Measurements from ENCODE around the gene MPO. TPM values are rescaled to one million over a fixed set of nuclear protein-coding genes. Genes with fewer than 3 reads are reported as not detected.

Gene MPO
- total and polyA plus RNA-seq, 2 of the 8 experiments (the other 6 are each of a cell fraction or from before 2014, with no cell fraction given), result 0.06 to 0.74 TPM

DNA sequence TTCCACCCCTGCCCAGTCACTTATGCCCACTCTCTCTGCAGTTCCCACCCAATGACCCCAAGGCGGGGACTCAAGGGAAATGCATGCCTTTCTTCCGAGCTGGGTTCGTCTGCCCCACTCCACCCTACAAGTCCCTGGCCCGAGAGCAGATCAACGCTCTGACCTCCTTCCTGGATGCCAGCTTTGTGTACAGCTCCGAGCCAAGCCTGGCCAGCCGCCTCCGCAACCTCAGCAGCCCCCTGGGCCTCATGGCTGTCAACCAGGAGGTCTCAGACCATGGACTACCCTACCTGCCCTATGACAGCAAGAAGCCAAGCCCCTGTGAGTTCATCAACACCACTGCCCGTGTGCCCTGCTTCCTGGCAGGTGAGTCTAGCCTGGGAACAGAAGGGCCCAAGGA lies 28.6 kb downstream of the MPO start:
- Histone ChIP-seq H3K9ac (replicated peaks in 1 of 4; ENCODE audit: extremely low read depth in 1 of 4, low read depth in 3 of 4, low read length in 3 of 4) (no peak overlapping the region), H3K36me3 (ENCODE audit: control insufficient read depth in 2 of 4, insufficient read depth in 4 of 4, low read length in 3 of 4) (no peaks in the 10 kb centered on the region), H3K14ac (ENCODE audit: insufficient read length) (no peak overlapping the region), H3K23me2 (ENCODE audit: low read depth, low read length) (peaks cover 5% of the 10 kb centered on the region; the same call in 1 of the 2 replicates), H3K4me3 (ENCODE audit: extremely low read depth in 1 of 4, insufficient read depth in 2 of 4, low read depth in 3 of 4, low read length in 4 of 4) (no peak overlapping the region), H2BK5ac (ENCODE audit: low read depth, low read length) (no peak overlapping the region), H2BK15ac (ENCODE audit: low read length) (no peak overlapping the region), H4K5ac (ENCODE audit: insufficient read length, low read depth, low read length) (no peak overlapping the region), H3K23ac (ENCODE audit: insufficient read length) (no peak overlapping the region), H3K56ac (replicated peaks; ENCODE audit: insufficient read length, low read depth, low read length) (no peak overlapping the region), H2BK20ac (ENCODE audit: low read length) (no peak overlapping the region), H3K27ac (ENCODE audit: low read depth, low read length) (no peak overlapping the region), H2BK12ac (ENCODE audit: low read depth, low read length) (no peak overlapping the region), H3K4ac (replicated peaks; ENCODE audit: insufficient read length, low read depth, low read length) (no peak overlapping the region), H3K18ac (ENCODE audit: extremely low read depth, low read length) (no peak overlapping the region), H3K4me1 (replicated peaks in 1 of 4; ENCODE audit: control insufficient read depth in 3 of 4, insufficient read depth in 4 of 4, low read length in 3 of 4) (peaks cover 0 to 4% (median 0%) of the 10 kb centered on the region in 4 experiments; a peak in 4 of 7 replicates), H3K27me3 (replicated peaks in 1 of 4; ENCODE audit: control insufficient read depth in 3 of 4, extremely low read depth in 1 of 4, insufficient read depth in 3 of 4, low read length in 3 of 4) (peaks cover 36 to 63% (median 48%) of the 10 kb centered on the region in 4 experiments), H2BK120ac (replicated peaks; ENCODE audit: low read depth, low read length) (no peak overlapping the region), H3K4me2 (ENCODE audit: insufficient read depth in 1 of 2, low read depth in 2 of 2, low read length in 2 of 2) (no peak overlapping the region), H3K9me3 (ENCODE audit: insufficient read depth in 2 of 2, low read depth in 1 of 2, low read length in 1 of 2) (peaks cover 8% of the 10 kb centered on the region in 2 experiments; a peak in 3 of 4 replicates), H4K91ac (replicated peaks; ENCODE audit: insufficient read length, low read length) (no peak overlapping the region), H2AK5ac (ENCODE audit: low read depth, low read length) (no peak overlapping the region), H3K79me2 (ENCODE audit: control insufficient read depth in 1 of 2, insufficient read depth in 2 of 2, low read length in 2 of 2) (no peaks in the 10 kb centered on the region), H4K8ac (ENCODE audit: extremely low read depth, insufficient read depth, low read length) (no peak overlapping the region), H2AFZ (ENCODE audit: low read length) (no peak overlapping the region), H4K20me1 (replicated peaks in 1 of 2; ENCODE audit: control insufficient read depth in 1 of 2, insufficient read depth in 2 of 2, low read length in 2 of 2) (no peaks in the 10 kb centered on the region), H3K79me1 (ENCODE audit: low read depth, low read length) (no peaks in the 10 kb centered on the region)
- WGBS, 2 experiments (ENCODE audit: extremely low coverage in 1 of 2, insufficient coverage in 1 of 2, insufficient read length in 1 of 2, insufficient replicate concordance in 2 of 2, low coverage in 1 of 2, low lambda C conversion rate in 2 of 2, missing lambda C conversion rate in 1 of 2), result 79% methylated on average over 9 of the region's 9 CpGs; no CpG with 5 or more reads in 1 of the 2 experiments
- DNase-seq (ENCODE audit: low read depth in 1 of 2, low spot score in 2 of 2) (peak in 1 of 2 experiments; percentile 28), FAIRE-seq (no peak)
- ChIA-PET CTCF (ENCODE audit: partially characterized antibody) (interaction anchor here (0.7 to 2.0 kb wide), 4 partner anchors 14 to 37 kb away, joined by 3 to 5 read pairs (median 4); partner anchors contain the start of gene LPO), POLR2A (ENCODE audit: partially characterized antibody) (no interaction called here)
- TF ChIP-seq YY1 (IDR thresholded peaks at IDR 0.05; ENCODE audit: low read depth, low read length) (no peak), TEAD4 (IDR thresholded peaks at IDR 0.05; ENCODE audit: low read depth, low read length) (no peak), EZH2 (IDR thresholded peaks at IDR 0.05; ENCODE audit: low read depth, low read length, severe bottlenecking) (no peak), SIX5 (IDR thresholded peaks at IDR 0.05; ENCODE audit: low read depth, low read length) (no peak)
